Adrenal gland (tissue), 5 donors: Measurements from ENCODE around the gene EYS.

Experiments
- POLR2A ChIP-seq, 2 donors: fragments of 450-650 bp; IDR thresholded peaks; one replicate each; pipeline ENCODE4 v1.6.1; 2017; ENCODE audit warnings: antibody characterized with exemption in 2 of 2, mild to moderate bottlenecking in 2 of 2, moderate library complexity in 1 of 2
- TF ChIP-seq, protein P1 (sequence below), 6 experiments: fragments of 450-650 bp in 4 of 6; fragments of 200-600 bp in 2 of 6; sonication (generic) in 1 of 6; IDR thresholded peaks; 1 replicate in 5 of 6; 2 replicates in 1 of 6; pipeline versions ENCODE4 v1.5.1 to v1.8.0; 2016 to 2021; ENCODE audit warnings: antibody characterized with exemption in 6 of 6, mild to moderate bottlenecking in 2 of 6, moderate library complexity in 1 of 6
- donor health status: DM: no; HTN: no; CAD: no.

DNA sequence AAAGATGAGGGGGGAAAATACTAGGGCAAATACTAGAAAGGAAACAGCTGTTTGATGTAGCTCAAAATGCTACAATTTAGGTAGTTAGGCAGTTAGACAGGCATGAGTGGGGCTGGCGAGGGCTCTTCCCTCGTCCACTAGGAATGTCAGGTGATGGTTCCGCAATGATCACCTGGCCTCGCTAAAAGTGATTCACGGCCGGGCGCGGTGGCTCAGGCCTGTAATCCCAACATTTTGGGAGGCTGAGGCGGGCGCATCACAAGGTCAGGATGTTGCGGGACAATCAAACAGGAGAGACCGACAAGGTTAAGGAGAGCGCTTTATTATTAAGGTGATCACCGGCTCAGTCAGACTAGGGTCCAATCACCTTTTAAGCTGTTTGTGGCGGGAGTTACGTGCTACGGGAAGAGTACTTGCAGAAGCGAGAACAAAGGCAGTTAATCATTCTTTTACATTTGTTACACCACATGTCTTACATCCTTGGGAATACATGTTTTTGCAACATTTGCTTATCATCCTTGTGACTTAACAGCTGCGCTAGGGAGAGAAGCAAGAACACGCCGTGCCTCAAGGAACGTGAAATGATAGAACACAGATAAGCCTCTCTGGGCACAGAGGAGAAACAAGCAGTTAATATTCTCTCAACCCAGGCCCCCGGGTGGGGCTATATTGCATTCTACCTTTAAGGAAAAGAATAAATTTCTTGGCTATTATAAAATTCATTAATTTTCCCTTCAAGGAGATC, 1025.4 kb downstream of the EYS start:
- TF ChIP-seq, protein P1, sequence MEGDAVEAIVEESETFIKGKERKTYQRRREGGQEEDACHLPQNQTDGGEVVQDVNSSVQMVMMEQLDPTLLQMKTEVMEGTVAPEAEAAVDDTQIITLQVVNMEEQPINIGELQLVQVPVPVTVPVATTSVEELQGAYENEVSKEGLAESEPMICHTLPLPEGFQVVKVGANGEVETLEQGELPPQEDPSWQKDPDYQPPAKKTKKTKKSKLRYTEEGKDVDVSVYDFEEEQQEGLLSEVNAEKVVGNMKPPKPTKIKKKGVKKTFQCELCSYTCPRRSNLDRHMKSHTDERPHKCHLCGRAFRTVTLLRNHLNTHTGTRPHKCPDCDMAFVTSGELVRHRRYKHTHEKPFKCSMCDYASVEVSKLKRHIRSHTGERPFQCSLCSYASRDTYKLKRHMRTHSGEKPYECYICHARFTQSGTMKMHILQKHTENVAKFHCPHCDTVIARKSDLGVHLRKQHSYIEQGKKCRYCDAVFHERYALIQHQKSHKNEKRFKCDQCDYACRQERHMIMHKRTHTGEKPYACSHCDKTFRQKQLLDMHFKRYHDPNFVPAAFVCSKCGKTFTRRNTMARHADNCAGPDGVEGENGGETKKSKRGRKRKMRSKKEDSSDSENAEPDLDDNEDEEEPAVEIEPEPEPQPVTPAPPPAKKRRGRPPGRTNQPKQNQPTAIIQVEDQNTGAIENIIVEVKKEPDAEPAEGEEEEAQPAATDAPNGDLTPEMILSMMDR (IDR thresholded peaks at IDR 0.05) = no peak
- TF ChIP-seq POLR2A (IDR thresholded peaks at IDR 0.05) = no peak
